H9 (cell line): ENCODE measurements around the gene ATPAF1. TPM values are rescaled to one million over a fixed set of nuclear protein-coding genes. Genes with fewer than 3 reads are reported as not detected.

Experiments used
- DNase-seq: peaks from one replicate; pipeline ENCODE4 v3.0.0-alpha.2; 2017
- H2AFZ ChIP-seq: one replicate; pipeline ENCODE4 v1.6.1; 2013; ENCODE audit warnings: mild to moderate bottlenecking, low read length, control low read depth, moderate library complexity
- H2AK5ac ChIP-seq: 2 replicates; pipeline ENCODE4 v1.6.1; 2013; ENCODE audit warnings: low read length, control low read depth, mixed read lengths; ENCODE audit not compliant: insufficient read length
- H2BK120ac ChIP-seq: one replicate; pipeline ENCODE4 v1.6.1; 2013; ENCODE audit warnings: low read depth, mild to moderate bottlenecking, low read length, control low read depth, inconsistent platforms; ENCODE audit not compliant: poor library complexity, severe bottlenecking
- H2BK12ac ChIP-seq: 2 replicates; pipeline ENCODE4 v1.6.1; 2013; ENCODE audit warnings: low read length, control low read depth, mixed read lengths, low read depth; ENCODE audit not compliant: insufficient read length
- H2BK15ac ChIP-seq: 2 replicates; pipeline ENCODE4 v1.6.1; 2013; ENCODE audit warnings: low read depth, low read length, control low read depth
- H2BK20ac ChIP-seq: one replicate; pipeline ENCODE4 v1.6.1; 2013; ENCODE audit warnings: low read depth, mild to moderate bottlenecking, low read length, control low read depth, inconsistent platforms; ENCODE audit not compliant: poor library complexity, severe bottlenecking
- H2BK5ac ChIP-seq: 2 replicates; pipeline ENCODE4 v1.6.1; 2013; ENCODE audit warnings: low read length, control low read depth, mixed read lengths; ENCODE audit not compliant: insufficient read length
- H3K14ac ChIP-seq: 2 replicates; pipeline ENCODE4 v1.6.1; 2013; ENCODE audit warnings: low read length, control low read depth; ENCODE audit not compliant: insufficient read depth
- H3K18ac ChIP-seq: 2 replicates; pipeline ENCODE4 v1.6.1; 2013; ENCODE audit warnings: low read depth, mild to moderate bottlenecking, mixed read lengths, low read length, control low read depth; ENCODE audit not compliant: insufficient read length
- H3K23ac ChIP-seq: 2 replicates; pipeline ENCODE4 v1.6.1; 2013; ENCODE audit warnings: low read length, control low read depth, mixed read lengths, low read depth; ENCODE audit not compliant: insufficient read length
- H3K23me2 ChIP-seq: 2 replicates; pipeline ENCODE4 v1.6.1; 2013; ENCODE audit warnings: low read depth, mild to moderate bottlenecking, mixed read lengths, low read length, control low read depth; ENCODE audit not compliant: insufficient read length, poor library complexity, severe bottlenecking
- H3K27ac ChIP-seq: 2 replicates; pipeline ENCODE4 v1.5.1; 2013; ENCODE audit warnings: low read length, control low read depth, mixed read lengths, low read depth; ENCODE audit not compliant: insufficient read length
- H3K27me3 ChIP-seq: 2 replicates; pipeline ENCODE4 v1.6.1; 2013; ENCODE audit warnings: low read length, control low read depth, inconsistent platforms; ENCODE audit not compliant: insufficient read depth
- H3K4ac ChIP-seq: 2 replicates; pipeline ENCODE4 v1.6.1; 2013; ENCODE audit warnings: low read depth, mild to moderate bottlenecking, control low read depth, inconsistent platforms, low read length, moderate library complexity
- H3K4me1 ChIP-seq: 2 replicates; pipeline ENCODE4 v1.6.1; 2013; ENCODE audit warnings: low read length, control low read depth, inconsistent platforms; ENCODE audit not compliant: insufficient read depth
- H3K4me2 ChIP-seq: 2 replicates; pipeline ENCODE4 v1.6.1; 2013; ENCODE audit warnings: low read length, control low read depth, mixed read lengths; ENCODE audit not compliant: insufficient read length, insufficient read depth
- H3K56ac ChIP-seq: 2 replicates; pipeline ENCODE4 v1.6.1; 2013; ENCODE audit warnings: low read depth, mild to moderate bottlenecking, mixed read lengths, low read length, control low read depth; ENCODE audit not compliant: insufficient read length
- H3K79me1 ChIP-seq: 2 replicates; pipeline ENCODE4 v1.6.1; 2013; ENCODE audit warnings: low read depth, mild to moderate bottlenecking, moderate library complexity, low read length, control low read depth, inconsistent platforms; ENCODE audit not compliant: insufficient read depth, poor library complexity, severe bottlenecking
- H3K79me2 ChIP-seq: 2 replicates; pipeline ENCODE4 v1.6.1; 2013; ENCODE audit warnings: low read length, control low read depth, inconsistent platforms; ENCODE audit not compliant: insufficient read depth
- H3K9ac ChIP-seq: 2 replicates; pipeline ENCODE4 v1.6.1; 2013; ENCODE audit warnings: low read length, control low read depth, mixed read lengths; ENCODE audit not compliant: insufficient read length; ENCODE audit errors: extremely low read depth
- H3K9me3 ChIP-seq: one replicate; pipeline ENCODE4 v1.6.1; 2013; ENCODE audit warnings: low read depth, low read length, inconsistent platforms; ENCODE audit not compliant: control insufficient read depth
- H3T11ph ChIP-seq: one replicate; pipeline ENCODE4 v1.6.1; 2013; ENCODE audit warnings: mild to moderate bottlenecking, low read length, control low read depth, inconsistent platforms
- H4K20me1 ChIP-seq: one replicate; pipeline ENCODE4 v1.6.1; 2013; ENCODE audit not compliant: control insufficient read depth, insufficient read length, insufficient read depth
- H4K5ac ChIP-seq: 2 replicates; pipeline ENCODE4 v1.6.1; 2013; ENCODE audit warnings: low read depth, mild to moderate bottlenecking, mixed read lengths, low read length, control low read depth; ENCODE audit not compliant: insufficient read length
- H4K8ac ChIP-seq: replicated peaks from 2 replicates; pipeline ENCODE4 v1.6.1; 2013; ENCODE audit warnings: low read length, control low read depth, mixed read lengths, low read depth; ENCODE audit not compliant: insufficient read length
- H4K91ac ChIP-seq: 2 replicates; pipeline ENCODE4 v1.6.1; 2013; ENCODE audit warnings: low read depth, mild to moderate bottlenecking, moderate library complexity, mixed read lengths, low read length, control low read depth; ENCODE audit not compliant: insufficient read length
- H3K27ac Mint-ChIP-seq, 3 experiments: 2 replicates in 2 of 3; 3 replicates in 1 of 3; pipeline ENCODE4 v1.8.0; 2020 to 2021; ENCODE audit warnings: mixed read lengths in 3 of 3, mild to moderate bottlenecking in 1 of 3, moderate library complexity in 1 of 3
- H3K27me3 Mint-ChIP-seq: 2 replicates; pipeline ENCODE4 v1.8.0; 2021; ENCODE audit warnings: low read depth, mild to moderate bottlenecking, moderate library complexity, mixed read lengths
- H3K36me3 Mint-ChIP-seq, 3 experiments: 2 replicates in 2 of 3; 3 replicates in 1 of 3; pipeline ENCODE4 v1.8.0; 2020 to 2021; ENCODE audit warnings: low read depth in 3 of 3, mixed read lengths in 3 of 3; ENCODE audit not compliant: insufficient read depth in 1 of 3
- H3K4me1 Mint-ChIP-seq, 2 experiments: 2 replicates each; pipeline ENCODE4 v1.8.0; 2020; ENCODE audit warnings: mixed read lengths in 2 of 2
- H3K4me3 Mint-ChIP-seq, 2 experiments: 2 replicates in 1 of 2; 3 replicates in 1 of 2; pipeline ENCODE4 v1.8.0; 2020 to 2021; ENCODE audit warnings: mild to moderate bottlenecking in 2 of 2, mixed read lengths in 2 of 2, moderate library complexity in 1 of 2
- H3K9me3 Mint-ChIP-seq, 2 experiments: 2 replicates in 1 of 2; 3 replicates in 1 of 2; pipeline ENCODE4 v1.8.0; 2020; ENCODE audit warnings: mild to moderate bottlenecking in 2 of 2, mixed read lengths in 2 of 2, moderate library complexity in 1 of 2
- CTCF ChIP-seq: fragments of 200-600 bp; sonication (generic); conservative IDR thresholded peaks from 3 replicates; pipeline ENCODE4 v1.8.0; 2021; ENCODE audit warnings: antibody characterized with exemption, mild to moderate bottlenecking
- WGBS: extraction: QIAGEN DNeasy Blood & Tissue Kit; methylation state at CpG from one replicate; pipeline ENCODE4 v1.1.7; 2013; ENCODE audit warnings: missing lambda C conversion rate, low lambda C conversion rate, mixed read lengths; ENCODE audit not compliant: insufficient read length; ENCODE audit errors: extremely low coverage; 5-methylcytosine and 5-hydroxymethylcytosine counted together
- total RNA-seq: library from RNA; stranded (reverse); gene quantifications from 2 replicates; pipeline ENCODE4 v1.2.1, GENCODE V29; 2021

The ATPAF1 gene
- total RNA-seq, 1 experiment from 2014 or later, result 57.3 TPM

- Histone ChIP-seq H3K27me3 (no peaks in the 10 kb centered on the region), H2BK5ac (no peak overlapping the region)
Measured at GRCh38 chr1:46639547-46639946, 28.6 kb downstream of the ATPAF1 start.

More at GRCh38 chr1:46639547-46639946, 28.6 kb downstream of the ATPAF1 start:
- H3K27ac Mint-ChIP-seq, result no peak overlapping the region
- H3K79me2 ChIP-seq, result no peaks in the 10 kb centered on the region
- no peak for TF ChIP-seq CTCF
- no peaks in the 10 kb centered on the region for H3K79me1 ChIP-seq
- no peak overlapping the region for H3K4me3 Mint-ChIP-seq
- H2AFZ ChIP-seq, result no peak overlapping the region
- WGBS, result no CpG with 5 or more reads among the region's 1 CpG
- no peak overlapping the region for H3K27ac ChIP-seq
- no peaks in the 10 kb centered on the region for H3K9me3 Mint-ChIP-seq
- H3K18ac ChIP-seq, result no peak overlapping the region
- no peak overlapping the region for H3K56ac ChIP-seq
- no peak overlapping the region for H2BK12ac ChIP-seq
- no peak overlapping the region for H3K23ac ChIP-seq
- no peaks in the 10 kb centered on the region for H3K27me3 Mint-ChIP-seq
- H3K36me3 Mint-ChIP-seq, result peaks cover 2 to 17% (median 14%) of the 10 kb centered on the region in 3 experiments; a peak in 6 of 7 replicates
- no peak overlapping the region for H2BK120ac ChIP-seq
- no peaks in the 10 kb centered on the region for H3K4me1 Mint-ChIP-seq
- no peaks in the 10 kb centered on the region for H3K23me2 ChIP-seq
- no peak overlapping the region for H3K14ac ChIP-seq
- H3K4me1 ChIP-seq, result no peaks in the 10 kb centered on the region
- no peak overlapping the region for H3K4ac ChIP-seq
- H4K5ac ChIP-seq, result no peak overlapping the region
- H2AK5ac ChIP-seq, result no peak overlapping the region
- H4K91ac ChIP-seq, result no peak overlapping the region
- no peak overlapping the region for H2BK20ac ChIP-seq
- H3T11ph ChIP-seq, result no peak overlapping the region
- H2BK15ac ChIP-seq, result no peak overlapping the region
- H3K9ac ChIP-seq, result no peak overlapping the region
- no peak for DNase-seq
- H4K8ac ChIP-seq, result no peak overlapping the region
- no peaks in the 10 kb centered on the region for H4K20me1 ChIP-seq
- no peaks in the 10 kb centered on the region for H3K9me3 ChIP-seq
- H3K4me2 ChIP-seq, result no peak overlapping the region
